Germinal center (tissue), 1 donor: ENCODE data around the gene PSORS1C2.
A peak's percentile ranks its signal among the peaks of the same experiment; 100 is the strongest.
"Not testable (repeated sequence)": the region's sequence is repeated elsewhere in the genome, so short reads cannot be mapped to it uniquely, and the experiment has no call there.

ENCODE experiments used
- DNase-seq: peaks from one replicate; pipeline ENCODE4 v3.0.0; 2012; ENCODE audit warnings: mixed read lengths, low spot score

The PSORS1C2 gene

DNA sequence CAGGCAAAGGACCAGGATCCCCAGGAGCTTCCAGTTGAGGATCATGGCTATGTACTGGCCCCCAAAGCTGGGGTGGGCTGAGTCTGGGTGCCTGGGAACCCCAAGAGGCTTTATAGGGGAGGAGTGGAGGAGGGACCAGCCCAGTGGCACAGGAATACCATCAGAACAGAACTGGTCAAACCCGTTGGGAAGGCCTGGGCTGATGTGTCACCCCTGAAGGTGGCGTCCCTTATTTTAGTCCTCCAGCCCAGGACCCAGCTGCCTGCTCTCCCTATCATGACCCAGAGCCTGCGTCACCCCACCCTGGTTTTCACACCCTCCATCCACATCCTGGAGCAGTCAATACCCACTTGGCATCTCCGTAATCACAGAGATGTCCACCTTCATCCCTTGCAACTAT lies at the start of gene PSORS1C2:
PSORS1C2 (minus strand) TSS at position 85 of the 400 bp plus-strand sequence; CDS start at position 45, 40 bp downstream.
- no peak for DNase-seq

DNA sequence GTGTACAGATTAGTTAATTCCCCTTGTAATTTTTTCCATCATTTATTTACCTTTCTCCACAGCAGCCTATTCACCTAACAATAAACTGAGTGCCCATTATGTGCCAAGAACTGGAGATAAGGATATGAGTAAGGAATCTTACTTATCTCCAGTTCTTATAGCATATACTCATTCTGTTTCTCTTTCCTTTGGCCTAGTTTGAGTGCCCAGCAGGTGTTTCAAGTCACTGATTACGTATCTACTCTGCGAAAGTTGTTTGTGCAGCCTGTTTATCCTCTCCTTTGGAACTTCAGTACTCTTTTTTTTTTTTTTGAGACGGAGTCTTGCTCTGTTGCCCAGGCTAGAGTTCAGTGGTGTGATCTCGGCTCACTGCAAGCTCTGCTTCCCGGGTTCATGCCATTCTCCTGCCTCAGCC lies 48.9 kb upstream of the PSORS1C2 start:
- no peak for DNase-seq

DNA sequence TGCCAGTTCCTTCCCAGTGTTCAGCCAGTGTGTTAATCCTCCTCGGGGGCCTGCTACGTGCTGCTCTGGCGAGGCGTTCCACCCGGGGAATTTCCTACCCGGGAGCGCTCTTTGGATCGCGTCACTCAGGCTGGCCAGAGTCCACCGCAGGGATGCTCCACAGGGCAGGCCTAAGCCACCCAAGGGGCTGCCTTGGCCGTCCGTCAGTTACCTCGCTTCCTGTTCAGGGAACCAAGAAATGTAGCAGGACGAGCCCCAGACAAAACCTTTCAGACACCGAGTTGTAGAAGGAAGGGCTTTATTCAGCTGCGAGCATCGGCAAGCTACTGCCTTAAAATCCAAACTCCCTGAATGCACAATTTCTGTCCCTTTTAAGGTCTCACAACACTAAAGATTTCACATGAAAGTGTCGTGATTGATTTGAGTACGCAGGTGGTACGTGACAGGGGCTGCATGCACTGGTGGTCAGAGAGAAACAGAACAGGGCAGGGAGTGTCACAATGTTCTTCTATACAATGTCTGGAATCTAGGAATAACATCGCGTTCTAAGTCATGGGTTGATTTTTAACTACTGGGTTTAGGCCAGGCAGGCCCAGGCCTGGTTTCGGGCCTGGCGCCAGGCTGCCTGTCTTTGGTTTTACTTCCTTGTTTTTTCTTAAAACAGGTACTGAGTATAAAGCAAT lies 47.3 kb upstream of the PSORS1C2 start:
- DNase-seq: no peak

GRCh38 chr6:31185695-31186051 lies 46.8 kb upstream of the PSORS1C2 start:
- DNase-seq: not testable (repeated sequence)

GRCh38 chr6:31183859-31184258 lies 45.0 kb upstream of the PSORS1C2 start:
- DNase-seq: not testable (repeated sequence)

DNA sequence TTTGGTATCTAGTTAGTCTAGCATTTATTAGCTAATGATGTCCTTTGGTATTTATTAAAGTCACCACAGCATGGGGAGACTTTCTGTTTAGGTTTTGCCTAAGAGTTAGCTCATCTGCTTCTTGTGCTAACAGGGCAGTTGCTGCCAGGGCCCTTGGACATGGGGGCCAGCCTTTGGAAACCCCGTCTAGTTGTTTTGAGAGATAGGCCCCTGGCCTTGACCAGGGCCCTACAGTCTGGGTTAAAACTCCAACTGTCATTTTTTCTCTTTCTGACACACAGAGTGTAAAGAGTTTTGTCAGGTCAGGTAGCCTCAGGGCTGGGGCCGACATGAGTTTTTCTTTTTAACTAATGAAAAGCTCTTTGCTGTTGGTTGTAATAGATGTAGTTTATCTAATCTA lies 44.4 kb upstream of the PSORS1C2 start:
- not testable (repeated sequence) for DNase-seq

DNA sequence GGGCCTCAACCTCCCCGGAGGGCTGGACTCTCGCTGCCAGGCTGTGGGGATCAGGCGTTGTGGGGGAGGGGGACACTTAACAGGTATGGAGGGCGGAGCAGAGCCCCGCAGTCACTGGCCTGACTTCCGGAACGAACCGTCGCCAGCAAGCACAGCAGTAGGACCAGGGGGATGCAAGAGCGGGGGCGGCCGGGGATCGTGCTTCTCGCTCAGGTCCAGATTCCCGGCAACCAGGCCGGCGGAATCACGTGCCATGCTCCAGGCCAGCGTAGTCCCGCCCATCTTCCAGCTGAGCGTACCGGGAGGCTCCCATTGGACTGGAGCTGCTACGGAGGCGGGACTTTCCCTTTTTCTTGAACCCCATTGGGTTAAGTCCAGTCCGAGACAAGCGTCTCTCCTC lies 41.6 kb upstream of the PSORS1C2 start:
- peak; percentile 90 for DNase-seq

DNA sequence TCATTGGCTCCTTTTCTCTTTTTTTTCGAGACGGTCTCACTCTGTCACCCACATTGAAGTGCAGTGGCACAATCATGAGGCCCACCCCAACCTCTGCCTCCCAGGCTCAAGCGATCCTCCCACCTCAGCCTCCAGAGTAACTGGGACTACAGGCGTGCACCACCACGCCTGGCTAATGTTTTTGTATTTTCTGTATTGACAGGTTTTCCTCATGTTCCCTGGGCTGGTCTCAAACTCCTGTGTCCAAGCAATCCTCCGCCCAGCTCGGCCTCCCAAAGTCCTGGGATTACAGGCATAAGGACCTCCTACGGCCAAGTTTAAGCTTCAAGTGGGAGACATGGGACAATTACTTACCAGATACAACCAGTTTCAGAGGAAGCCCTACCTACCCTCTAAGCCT lies 41.0 kb upstream of the PSORS1C2 start:
- no peak for DNase-seq

GRCh38 chr6:31179042-31179386 lies 40.1 kb upstream of the PSORS1C2 start:
- no peak for DNase-seq

DNA sequence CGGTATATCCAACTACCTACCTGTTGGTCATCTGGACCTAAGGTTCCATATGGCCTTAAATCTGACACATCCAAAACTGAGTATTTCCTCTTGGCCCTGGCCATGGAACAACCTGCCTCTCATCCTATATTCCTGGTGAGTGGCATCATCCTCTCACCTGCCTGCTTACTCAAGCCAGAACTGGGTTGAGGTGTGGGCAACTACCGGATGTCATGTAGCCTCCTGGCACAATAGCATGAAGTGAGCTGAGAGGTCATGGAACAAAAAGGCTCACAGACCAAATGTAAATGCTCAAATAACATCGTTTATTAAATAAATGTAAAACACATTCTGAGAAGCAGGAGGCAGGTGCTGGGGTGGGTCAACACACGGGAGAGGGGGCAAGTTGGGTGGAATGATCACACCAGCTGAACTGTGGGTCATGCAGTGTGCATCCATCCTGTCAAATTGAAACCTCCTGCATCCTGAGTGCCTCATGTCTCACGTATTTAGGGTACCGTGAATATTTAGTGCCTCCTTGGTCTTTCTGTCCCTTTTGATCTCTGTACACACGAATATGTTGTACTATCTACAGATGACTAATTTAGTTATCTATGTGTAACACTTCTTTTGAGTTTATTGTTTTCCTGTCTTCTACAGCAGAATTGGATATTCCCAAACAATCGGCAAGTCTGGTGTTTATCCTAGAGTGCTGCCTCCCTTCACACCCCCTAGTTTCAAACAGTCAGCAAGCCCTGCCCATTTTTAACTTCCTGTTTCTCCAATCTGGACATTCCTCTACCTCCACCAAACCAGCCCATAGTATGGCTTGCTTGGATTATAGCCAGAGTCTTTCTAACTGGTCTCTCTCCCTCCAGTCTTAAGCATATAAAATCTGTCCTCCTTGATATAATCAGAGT lies 39.5 kb upstream of the PSORS1C2 start:
- no peak for DNase-seq

DNA sequence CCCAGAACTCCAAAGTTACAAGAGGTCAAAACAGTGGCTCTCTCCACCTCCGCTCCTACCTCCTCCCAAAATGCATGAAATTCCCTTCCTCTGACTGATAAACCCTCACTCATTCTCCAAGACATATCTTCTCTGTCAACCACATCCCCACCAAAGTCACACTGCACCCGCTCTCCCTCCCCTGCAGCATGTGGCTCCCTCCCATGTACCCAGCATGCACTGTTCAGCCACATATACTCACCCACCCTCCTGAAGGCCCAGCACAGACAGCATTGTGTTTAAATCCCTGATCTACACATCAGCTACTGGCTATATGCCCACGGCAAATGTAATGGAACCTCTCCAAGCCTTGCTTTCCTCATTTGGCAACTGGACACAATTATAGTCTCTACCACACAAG lies 37.1 kb upstream of the PSORS1C2 start:
- DNase-seq: no peak

- no peak for DNase-seq
Observed at GRCh38 chr6:31174378-31174777, 35.5 kb upstream of the PSORS1C2 start.

DNA sequence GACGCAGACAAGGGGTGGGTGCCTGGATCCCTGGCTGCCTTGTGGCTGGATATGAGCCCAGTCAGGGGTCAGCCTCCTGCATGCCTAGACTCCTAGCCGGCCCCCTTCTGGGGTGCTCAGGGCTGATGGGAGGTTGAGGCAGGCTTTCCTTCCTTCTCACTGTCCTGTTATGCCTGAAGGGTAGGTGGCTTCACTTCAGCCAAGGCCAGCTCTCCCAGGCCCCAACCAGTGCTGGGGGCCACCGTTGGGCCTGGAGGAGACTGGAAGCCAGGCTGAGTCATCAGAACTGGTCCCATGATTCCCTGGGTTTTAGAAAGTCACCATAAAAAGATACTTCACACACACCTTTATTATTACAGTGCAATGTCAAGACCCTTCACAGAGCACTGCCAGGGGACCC lies 34.5 kb upstream of the PSORS1C2 start:
- DNase-seq: no peak

- DNase-seq: no peak
Observed at GRCh38 chr6:31172973-31173384, 34.1 kb upstream of the PSORS1C2 start.

- no peak for DNase-seq
Observed at GRCh38 chr6:31171931-31172905, 33.4 kb upstream of the PSORS1C2 start.

DNA sequence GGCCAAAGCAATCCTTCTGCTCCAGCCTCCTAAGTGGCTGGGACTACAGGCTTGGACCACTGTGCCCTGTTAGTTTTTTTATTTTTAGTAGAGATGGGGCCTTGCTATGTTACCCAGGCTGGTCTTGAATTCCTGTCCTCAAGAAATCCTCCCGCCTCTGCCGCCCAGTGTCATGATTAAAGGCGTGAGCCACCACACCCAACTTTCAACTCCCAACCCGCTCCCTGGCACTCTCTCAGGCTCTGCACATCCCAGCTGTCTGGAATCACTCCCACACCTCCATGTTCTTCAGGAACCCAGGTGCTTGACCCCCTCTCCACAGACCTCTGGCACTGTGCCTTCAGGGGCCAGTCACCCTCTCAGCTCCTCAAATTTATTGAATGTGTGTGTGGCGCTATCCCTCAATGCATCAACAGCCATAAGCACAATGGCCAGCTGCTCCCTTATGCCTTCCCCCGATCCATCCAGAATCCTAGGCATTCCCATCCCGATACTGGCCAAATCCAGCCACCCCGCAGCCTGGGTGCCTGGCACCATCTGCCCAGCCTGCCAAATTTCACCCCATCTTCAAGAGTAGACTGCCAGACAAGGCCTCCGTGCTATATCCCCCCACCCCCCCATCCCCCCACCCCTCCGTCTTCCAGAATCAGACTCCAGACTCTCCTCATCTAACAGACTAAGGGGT lies 32.3 kb upstream of the PSORS1C2 start:
- no peak for DNase-seq

DNA sequence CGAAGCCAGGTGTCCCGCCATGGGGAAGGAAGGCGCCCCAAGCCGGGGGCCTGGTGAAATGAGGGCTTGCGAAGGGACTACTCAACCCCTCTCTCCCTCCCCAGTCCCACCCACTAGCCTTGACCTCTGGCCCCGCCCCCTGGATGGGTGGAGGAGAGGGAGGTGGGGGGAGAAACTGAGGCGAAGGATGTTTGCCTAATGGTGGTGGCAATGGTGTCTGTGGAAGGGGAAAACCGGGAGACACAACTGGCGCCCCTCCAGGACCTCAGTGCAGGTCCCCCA lies 31.7 kb upstream of the PSORS1C2 start, which contains the start of gene POU5F1:
POU5F1 (minus strand) TSS at position 83 of the 282 bp plus-strand sequence; CDS start at position 21, 62 bp downstream.
- DNase-seq: no peak

DNA sequence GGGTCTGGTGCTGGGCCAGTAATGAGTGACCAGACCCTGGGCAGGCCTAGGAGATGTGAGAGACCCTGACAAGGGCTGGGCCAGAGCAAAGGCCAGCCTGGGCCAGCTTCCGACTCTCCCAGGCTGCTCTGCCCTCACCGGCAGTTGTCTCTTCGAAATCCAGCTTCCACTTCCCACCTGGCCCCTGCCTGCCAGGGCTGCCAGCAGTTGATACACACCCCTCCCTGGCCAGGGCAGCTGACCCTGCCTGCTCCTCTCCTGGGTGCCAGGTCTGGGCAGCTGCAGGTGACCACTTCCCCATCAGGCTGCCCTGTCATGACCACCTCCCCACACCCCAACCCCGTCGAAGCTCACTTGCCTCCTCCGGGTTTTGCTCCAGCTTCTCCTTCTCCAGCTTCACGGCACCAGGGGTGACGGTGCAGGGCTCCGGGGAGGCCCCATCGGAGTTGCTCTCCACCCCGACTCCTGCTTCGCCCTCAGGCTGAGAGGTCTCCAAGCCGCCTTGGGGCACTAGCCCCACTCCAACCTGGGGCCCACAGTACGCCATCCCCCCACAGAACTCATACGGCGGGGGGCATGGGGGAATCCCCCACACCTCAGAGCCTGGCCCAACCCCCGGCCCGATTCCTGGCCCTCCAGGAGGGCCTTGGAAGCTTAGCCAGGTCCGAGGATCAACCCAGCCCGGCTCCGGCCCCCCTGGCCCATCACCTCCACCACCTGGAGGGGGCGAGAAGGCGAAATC lies 31.2 kb upstream of the PSORS1C2 start:
- DNase-seq: not testable (repeated sequence)

- DNase-seq: no peak
Observed at GRCh38 chr6:31169123-31169857, 30.4 kb upstream of the PSORS1C2 start.

DNA sequence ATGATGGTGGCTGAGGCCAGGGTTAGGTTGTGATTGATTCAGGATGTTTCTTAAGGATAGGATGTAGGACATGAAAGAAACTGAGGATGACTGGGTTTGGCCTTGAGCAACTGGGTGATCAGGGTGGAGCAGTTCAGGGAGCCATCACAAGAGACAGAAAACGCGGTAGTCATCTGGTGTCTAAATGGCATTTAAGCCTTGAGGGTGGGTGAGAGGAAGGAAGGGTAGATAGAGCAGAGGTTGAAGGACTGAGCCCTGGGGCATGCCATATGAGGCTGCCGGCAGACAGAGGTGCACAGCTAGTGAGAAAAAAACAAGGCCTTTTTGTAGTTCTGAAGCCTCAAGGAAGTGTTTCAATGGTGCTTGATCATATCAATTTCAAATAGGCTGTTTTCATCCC lies 29.7 kb upstream of the PSORS1C2 start:
- no peak for DNase-seq
